ENCODE results near the gene MAST4.

DNA sequence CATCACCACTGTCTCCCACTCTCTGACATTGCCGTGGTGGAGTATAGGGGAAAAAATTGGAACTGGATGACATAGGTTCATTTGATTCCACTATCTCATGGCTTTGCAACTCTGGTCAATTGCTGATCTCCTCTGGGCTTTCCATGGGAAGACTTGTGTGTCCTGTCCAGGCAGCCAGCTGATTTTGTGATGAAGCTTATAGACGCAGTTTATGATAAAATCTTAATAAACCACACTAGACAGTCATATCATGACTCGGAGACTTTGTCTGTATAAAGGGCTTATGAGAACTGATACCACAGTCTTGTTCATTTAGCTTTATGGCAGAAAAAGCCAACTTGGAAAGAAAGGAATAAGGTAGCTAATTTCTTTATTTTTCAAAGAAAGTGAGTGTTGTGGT, 296.5 kb downstream of the MAST4 start:
- TF ChIP-seq, protein P1, sequence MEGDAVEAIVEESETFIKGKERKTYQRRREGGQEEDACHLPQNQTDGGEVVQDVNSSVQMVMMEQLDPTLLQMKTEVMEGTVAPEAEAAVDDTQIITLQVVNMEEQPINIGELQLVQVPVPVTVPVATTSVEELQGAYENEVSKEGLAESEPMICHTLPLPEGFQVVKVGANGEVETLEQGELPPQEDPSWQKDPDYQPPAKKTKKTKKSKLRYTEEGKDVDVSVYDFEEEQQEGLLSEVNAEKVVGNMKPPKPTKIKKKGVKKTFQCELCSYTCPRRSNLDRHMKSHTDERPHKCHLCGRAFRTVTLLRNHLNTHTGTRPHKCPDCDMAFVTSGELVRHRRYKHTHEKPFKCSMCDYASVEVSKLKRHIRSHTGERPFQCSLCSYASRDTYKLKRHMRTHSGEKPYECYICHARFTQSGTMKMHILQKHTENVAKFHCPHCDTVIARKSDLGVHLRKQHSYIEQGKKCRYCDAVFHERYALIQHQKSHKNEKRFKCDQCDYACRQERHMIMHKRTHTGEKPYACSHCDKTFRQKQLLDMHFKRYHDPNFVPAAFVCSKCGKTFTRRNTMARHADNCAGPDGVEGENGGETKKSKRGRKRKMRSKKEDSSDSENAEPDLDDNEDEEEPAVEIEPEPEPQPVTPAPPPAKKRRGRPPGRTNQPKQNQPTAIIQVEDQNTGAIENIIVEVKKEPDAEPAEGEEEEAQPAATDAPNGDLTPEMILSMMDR (IDR thresholded peaks at IDR 0.05) = no peak
- no peak for TF ChIP-seq EZH2 (IDR thresholded peaks at IDR 0.05; ENCODE audit: borderline replicate concordance, insufficient read depth, low read depth, low read length, poor library complexity, severe bottlenecking)

Measured in B cell (primary cell).